ENCODE results near the gene CDK14.

CDK14 gene

GRCh38 chr7:90816511-90817142, 220.5 kb downstream of the CDK14 start:
- no peak overlapping the region for H3K4me3 ChIP-seq (ENCODE audit: low read length)
- TF ChIP-seq ZNF274 (IDR thresholded peaks at IDR 0.05; ENCODE audit: low read depth, low read length), result no peak

GRCh38 chr7:90817151-90817550, 221.0 kb downstream of the CDK14 start:
- no peak for TF ChIP-seq ZNF274 (IDR thresholded peaks at IDR 0.05; ENCODE audit: low read depth, low read length)
- no peak overlapping the region for H3K4me3 ChIP-seq (ENCODE audit: low read length)

- H3K4me3 ChIP-seq (ENCODE audit: low read length), result no peak overlapping the region
- no peak for TF ChIP-seq ZNF274 (IDR thresholded peaks at IDR 0.05; ENCODE audit: low read depth, low read length)
Measured at GRCh38 chr7:90817846-90818245, 221.7 kb downstream of the CDK14 start.

GRCh38 chr7:90818341-90818740, 222.2 kb downstream of the CDK14 start:
- no peak for TF ChIP-seq ZNF274 (IDR thresholded peaks at IDR 0.05; ENCODE audit: low read depth, low read length)
- H3K4me3 ChIP-seq (ENCODE audit: low read length), result no peak overlapping the region

GRCh38 chr7:90821961-90822620, 226.0 kb downstream of the CDK14 start:
- no peak for TF ChIP-seq ZNF274 (IDR thresholded peaks at IDR 0.05; ENCODE audit: low read depth, low read length)
- no peak overlapping the region for H3K4me3 ChIP-seq (ENCODE audit: low read length)

- no peak overlapping the region for H3K4me3 ChIP-seq (ENCODE audit: low read length)
- no peak for TF ChIP-seq ZNF274 (IDR thresholded peaks at IDR 0.05; ENCODE audit: low read depth, low read length)
Measured at GRCh38 chr7:90824386-90825307, 228.5 kb downstream of the CDK14 start.

GRCh38 chr7:90825779-90826178, 229.7 kb downstream of the CDK14 start:
- no peak overlapping the region for H3K4me3 ChIP-seq (ENCODE audit: low read length)
- TF ChIP-seq ZNF274 (IDR thresholded peaks at IDR 0.05; ENCODE audit: low read depth, low read length), result no peak

- TF ChIP-seq ZNF274 (IDR thresholded peaks at IDR 0.05; ENCODE audit: low read depth, low read length), result no peak
- no peak overlapping the region for H3K4me3 ChIP-seq (ENCODE audit: low read length)
Measured at GRCh38 chr7:90828601-90829000, 232.5 kb downstream of the CDK14 start.

GRCh38 chr7:90830308-90830707, 234.2 kb downstream of the CDK14 start:
- no peak for TF ChIP-seq ZNF274 (IDR thresholded peaks at IDR 0.05; ENCODE audit: low read depth, low read length)
- H3K4me3 ChIP-seq (ENCODE audit: low read length), result no peak overlapping the region

- H3K4me3 ChIP-seq (ENCODE audit: low read length), result no peak overlapping the region
- TF ChIP-seq ZNF274 (IDR thresholded peaks at IDR 0.05; ENCODE audit: low read depth, low read length), result no peak
Measured at GRCh38 chr7:90832726-90833125, 236.6 kb downstream of the CDK14 start.

- TF ChIP-seq ZNF274 (IDR thresholded peaks at IDR 0.05; ENCODE audit: low read depth, low read length), result no peak
- no peak overlapping the region for H3K4me3 ChIP-seq (ENCODE audit: low read length)
Measured at GRCh38 chr7:90833443-90833842, 237.3 kb downstream of the CDK14 start.

- no peak for TF ChIP-seq ZNF274 (IDR thresholded peaks at IDR 0.05; ENCODE audit: low read depth, low read length)
Measured at GRCh38 chr7:90834771-90835170, 238.7 kb downstream of the CDK14 start.

GRCh38 chr7:90835861-90836260, 239.7 kb downstream of the CDK14 start:
- TF ChIP-seq ZNF274 (IDR thresholded peaks at IDR 0.05; ENCODE audit: low read depth, low read length), result no peak
- H3K4me3 ChIP-seq (ENCODE audit: low read length), result no peak overlapping the region

More at GRCh38 chr7:90834771-90835170, 238.7 kb downstream of the CDK14 start:
- no peak overlapping the region for H3K4me3 ChIP-seq (ENCODE audit: low read length)

GRCh38 chr7:90836937-90837336, 240.8 kb downstream of the CDK14 start:
- no peak overlapping the region for H3K4me3 ChIP-seq (ENCODE audit: low read length)
- no peak for TF ChIP-seq ZNF274 (IDR thresholded peaks at IDR 0.05; ENCODE audit: low read depth, low read length)

- H3K4me3 ChIP-seq (ENCODE audit: low read length), result no peak overlapping the region
- no peak for TF ChIP-seq ZNF274 (IDR thresholded peaks at IDR 0.05; ENCODE audit: low read depth, low read length)
Measured at GRCh38 chr7:90838799-90839198, 242.7 kb downstream of the CDK14 start.
